Natural killer cell (primary cell): ENCODE data around the gene HAGHL. TPM values are rescaled to one million over a fixed set of nuclear protein-coding genes. Genes with fewer than 3 reads are reported as not detected.

ENCODE experiments used
- ATAC-seq, 3 donors: fragments of 150-1000 bp in 2 of 3; fragments of 200-7000 bp in 1 of 3; cut with Tn5 transposase; 1 replicate in 1 of 3; 2 replicates in 2 of 3; pipeline ENCODE4 v1.10.0; 2021; ENCODE audit warnings: mild to moderate bottlenecking in 2 of 3, moderate library complexity in 2 of 3
- DNase-seq, 2 donors: peaks; one replicate each; pipeline versions ENCODE4 v3.0.0 to v3.0.0-alpha.2; 2013 to 2021; ENCODE audit warnings: mixed read lengths in 1 of 2
- H3K27ac ChIP-seq: one replicate; pipeline ENCODE4 v1.5.1; 2013; ENCODE audit warnings: mild to moderate bottlenecking, low read length
- H3K27me3 ChIP-seq: one replicate; pipeline ENCODE4 v1.6.1; 2013; ENCODE audit warnings: low read length; ENCODE audit not compliant: control insufficient read depth, insufficient read depth
- H3K36me3 ChIP-seq: one replicate; pipeline ENCODE4 v1.6.1; 2013; ENCODE audit warnings: low read length; ENCODE audit not compliant: control insufficient read depth, insufficient read depth
- H3K4me1 ChIP-seq: one replicate; pipeline ENCODE4 v1.6.1; 2013; ENCODE audit warnings: low read length; ENCODE audit not compliant: control insufficient read depth, insufficient read depth
- H3K4me3 ChIP-seq: one replicate; pipeline ENCODE4 v1.5.1; 2013; ENCODE audit warnings: low read length
- H3K9me3 ChIP-seq: one replicate; pipeline ENCODE4 v1.6.1; 2013; ENCODE audit warnings: low read length; ENCODE audit not compliant: control insufficient read depth, insufficient read depth
- H3K27ac Mint-ChIP-seq, 2 donors: one replicate each; pipeline ENCODE4 v1.8.0; 2022; ENCODE audit warnings: mild to moderate bottlenecking in 2 of 2, mixed read lengths in 2 of 2, moderate library complexity in 1 of 2
- H3K27me3 Mint-ChIP-seq, 2 donors: one replicate each; pipeline ENCODE4 v1.8.0; 2022; ENCODE audit warnings: low read depth in 2 of 2, mixed read lengths in 2 of 2
- H3K36me3 Mint-ChIP-seq: one replicate; pipeline ENCODE4 v1.8.0; 2022; ENCODE audit warnings: mixed read lengths
- H3K4me1 Mint-ChIP-seq, 2 donors: one replicate each; pipeline ENCODE4 v1.8.0; 2022; ENCODE audit warnings: mixed read lengths in 2 of 2
- H3K4me3 Mint-ChIP-seq: one replicate; pipeline ENCODE4 v1.8.0; 2022; ENCODE audit warnings: mild to moderate bottlenecking, moderate library complexity, mixed read lengths
- H3K9me3 Mint-ChIP-seq, 2 donors: one replicate each; pipeline ENCODE4 v1.8.0; 2022; ENCODE audit warnings: mixed read lengths in 2 of 2
- WGBS: methylation state at CpG from one replicate; pipeline ENCODE4 v1.1.7; 2013; ENCODE audit warnings: missing lambda C conversion rate; ENCODE audit not compliant: insufficient coverage; 5-methylcytosine and 5-hydroxymethylcytosine counted together
- intact Hi-C: fragments of 100-400 bp; cut with micrococcal nuclease; formaldehyde crosslinking; loops from one replicate; pipeline ENCODE4 v1.14.2; 2022
- total RNA-seq, 4 donors: library from RNA; stranded (reverse); fragments of 120-200 nt in 1 of 4; gene quantifications; one replicate each; pipeline versions ENCODE4 v1.2.3 to v1.2.4, GENCODE V29; 2013 to 2022
- TF ChIP-seq, protein P1 (sequence below): fragments of 200-600 bp; IDR thresholded peaks from one replicate; pipeline ENCODE4 v1.8.0; 2022; ENCODE audit warnings: antibody characterized with exemption

The HAGHL gene
- total RNA-seq, 3 donors from 2014 or later (not counting 1 experiment from before 2014, with no cell fraction given), result 13.5 to 21.5 (median 15.7) TPM

DNA sequence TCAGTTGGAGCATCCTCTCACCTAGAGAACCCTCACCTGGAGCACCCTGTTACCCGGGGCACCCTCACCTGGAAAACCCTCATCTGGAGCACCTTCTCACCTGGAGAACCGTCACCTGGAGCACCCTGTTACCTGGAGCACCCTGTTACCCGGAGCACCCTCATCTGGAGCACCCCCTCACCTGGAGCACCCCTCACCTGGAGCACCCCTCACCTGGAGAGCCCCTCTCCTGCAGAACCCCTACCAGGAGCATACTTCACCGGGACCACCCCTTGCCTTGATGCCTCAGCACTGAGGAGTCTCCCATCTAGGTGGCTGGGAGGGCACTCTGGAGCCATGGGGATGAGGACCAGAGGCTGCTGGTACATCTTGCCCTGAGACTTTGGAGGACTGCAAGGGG is 17.9 kb upstream of the HAGHL start:
- H3K27me3 Mint-ChIP-seq, result peaks cover 8 to 12% of the 10 kb centered on the region in 2 donors
- peaks cover 32% of the 10 kb centered on the region for H3K27me3 ChIP-seq

DNA sequence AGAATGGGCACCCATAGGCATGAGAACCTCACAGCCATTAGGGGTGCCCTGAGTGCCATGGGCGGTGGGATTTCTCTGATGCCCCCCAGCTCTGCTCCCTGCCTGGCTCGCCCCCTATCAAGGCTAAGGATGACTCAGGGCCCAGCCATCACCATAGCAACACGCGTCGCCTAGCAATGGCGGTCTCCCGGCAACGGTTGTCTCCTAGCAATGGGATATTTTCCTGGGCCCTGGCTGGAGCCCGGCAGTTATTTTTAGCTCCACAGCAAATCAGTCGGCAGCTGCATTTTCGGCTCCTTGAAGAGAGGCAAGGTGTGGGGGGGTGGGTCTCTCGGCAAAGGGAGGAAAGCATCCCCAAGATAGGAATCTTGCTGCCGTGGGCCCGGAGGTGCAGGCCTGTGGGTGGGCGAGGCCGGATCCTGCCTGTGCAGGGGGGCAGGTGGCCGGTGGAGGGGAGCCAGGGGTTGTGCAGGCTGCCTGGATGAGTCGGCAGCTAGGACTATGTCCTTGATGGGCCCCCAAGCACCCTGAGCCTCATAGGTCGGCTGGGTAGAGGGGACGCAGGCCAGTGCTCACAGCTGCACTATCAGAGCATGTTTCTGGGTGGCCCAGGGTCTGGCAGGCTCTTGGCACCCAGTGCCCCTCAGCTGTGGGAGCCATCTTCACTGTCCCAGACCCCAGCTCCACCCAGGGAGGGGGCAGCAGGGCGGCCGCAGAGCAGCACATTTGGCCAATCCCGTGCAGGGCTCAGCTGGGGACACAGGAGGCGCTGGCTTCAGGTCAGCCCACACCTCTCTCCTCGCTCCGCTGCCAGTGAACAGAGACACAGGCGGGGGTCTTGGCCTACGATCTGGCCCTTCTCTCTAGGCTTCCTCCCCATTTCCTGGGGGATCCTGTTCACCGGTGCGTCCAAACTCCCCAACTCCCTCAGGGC is 17.1 kb upstream of the HAGHL start:
- Mint-ChIP-seq H3K27me3 (peaks cover 8 to 17% of the 10 kb centered on the region in 2 donors), H3K36me3 (no peaks in the 10 kb centered on the region), H3K9me3 (no peaks in the 10 kb centered on the region), H3K4me1 (no peaks in the 10 kb centered on the region), H3K4me3 (no peak overlapping the region), H3K27ac (no peak overlapping the region)
- intact Hi-C loops, result loop anchor here (2.0 to 10.0 kb wide), 2 partner anchors 75 to 345 kb away; no protein-coding TSS in a partner anchor
- ATAC-seq (no peak), DNase-seq (no peak)
- no peak overlapping the region for H3K4me3 ChIP-seq
- TF ChIP-seq, protein P1, sequence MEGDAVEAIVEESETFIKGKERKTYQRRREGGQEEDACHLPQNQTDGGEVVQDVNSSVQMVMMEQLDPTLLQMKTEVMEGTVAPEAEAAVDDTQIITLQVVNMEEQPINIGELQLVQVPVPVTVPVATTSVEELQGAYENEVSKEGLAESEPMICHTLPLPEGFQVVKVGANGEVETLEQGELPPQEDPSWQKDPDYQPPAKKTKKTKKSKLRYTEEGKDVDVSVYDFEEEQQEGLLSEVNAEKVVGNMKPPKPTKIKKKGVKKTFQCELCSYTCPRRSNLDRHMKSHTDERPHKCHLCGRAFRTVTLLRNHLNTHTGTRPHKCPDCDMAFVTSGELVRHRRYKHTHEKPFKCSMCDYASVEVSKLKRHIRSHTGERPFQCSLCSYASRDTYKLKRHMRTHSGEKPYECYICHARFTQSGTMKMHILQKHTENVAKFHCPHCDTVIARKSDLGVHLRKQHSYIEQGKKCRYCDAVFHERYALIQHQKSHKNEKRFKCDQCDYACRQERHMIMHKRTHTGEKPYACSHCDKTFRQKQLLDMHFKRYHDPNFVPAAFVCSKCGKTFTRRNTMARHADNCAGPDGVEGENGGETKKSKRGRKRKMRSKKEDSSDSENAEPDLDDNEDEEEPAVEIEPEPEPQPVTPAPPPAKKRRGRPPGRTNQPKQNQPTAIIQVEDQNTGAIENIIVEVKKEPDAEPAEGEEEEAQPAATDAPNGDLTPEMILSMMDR, result no peak
- no peaks in the 10 kb centered on the region for H3K36me3 ChIP-seq
- WGBS, result 40% methylated on average over 30 of the region's 30 CpGs
- H3K27ac ChIP-seq, result no peak overlapping the region
- H3K9me3 ChIP-seq, result no peaks in the 10 kb centered on the region
- H3K27me3 ChIP-seq, result peaks cover 24% of the 10 kb centered on the region
- peaks cover 13% of the 10 kb centered on the region for H3K4me1 ChIP-seq

More for the DNA sequence above, 17.9 kb upstream of the HAGHL start:
- H3K4me3 Mint-ChIP-seq, result no peak overlapping the region
- no peaks in the 10 kb centered on the region for H3K9me3 Mint-ChIP-seq
- H3K4me1 Mint-ChIP-seq, result no peaks in the 10 kb centered on the region
- DNase-seq, result no peak
- no peaks in the 10 kb centered on the region for H3K36me3 Mint-ChIP-seq
- Histone ChIP-seq H3K9me3 (no peaks in the 10 kb centered on the region), H3K36me3 (no peaks in the 10 kb centered on the region), H3K4me3 (no peak overlapping the region), H3K27ac (no peak overlapping the region), H3K4me1 (peaks cover 6% of the 10 kb centered on the region)
- intact Hi-C loops, result no loop called here
- ATAC-seq, result no peak
- H3K27ac Mint-ChIP-seq, result no peak overlapping the region
- TF ChIP-seq, protein P1, result no peak
- WGBS, result 91% methylated on average over 3 of the region's 4 CpGs

DNA sequence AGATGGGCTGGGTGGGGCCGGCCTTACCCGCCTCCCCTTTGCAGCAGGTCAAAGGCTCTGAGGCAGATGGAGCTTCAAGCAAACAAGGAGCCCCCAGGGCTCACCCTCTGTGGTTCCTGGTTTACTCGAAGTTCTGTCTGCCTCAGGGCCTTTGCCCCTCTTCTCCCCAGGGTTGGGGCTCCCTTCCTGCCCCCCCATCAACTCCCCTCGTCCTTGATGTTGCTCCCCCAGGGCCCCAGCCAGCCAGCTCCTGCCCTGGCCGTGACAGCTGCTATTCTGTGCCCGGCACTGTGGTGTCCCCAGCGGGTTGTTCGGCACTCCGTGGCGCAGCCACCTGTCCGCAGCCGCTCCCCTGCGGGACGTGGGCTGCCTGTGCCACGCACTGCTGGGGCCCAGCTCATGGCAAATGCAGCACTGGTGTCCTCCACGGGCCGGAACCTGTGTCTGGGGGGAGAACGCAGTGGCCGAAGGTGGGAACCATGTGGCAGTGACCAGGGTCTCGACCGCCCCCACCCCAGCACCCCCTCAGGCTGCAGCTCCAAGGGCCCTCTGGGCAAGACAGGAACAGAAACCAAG is 16.3 kb upstream of the HAGHL start:
- H3K4me3 ChIP-seq, result no peak overlapping the region
- TF ChIP-seq, protein P1, result no peak
- ATAC-seq, result no peak
- WGBS, result 69% methylated on average over 21 of the region's 21 CpGs
- Mint-ChIP-seq H3K9me3 (no peaks in the 10 kb centered on the region), H3K36me3 (no peaks in the 10 kb centered on the region), H3K4me3 (no peak overlapping the region), H3K27ac (no peak overlapping the region), H3K27me3 (peaks cover 8 to 17% of the 10 kb centered on the region in 2 donors), H3K4me1 (no peaks in the 10 kb centered on the region)
- H3K27me3 ChIP-seq, result peaks cover 23% of the 10 kb centered on the region
- DNase-seq, result no peak
- H3K36me3 ChIP-seq, result no peaks in the 10 kb centered on the region
- no peak overlapping the region for H3K27ac ChIP-seq
- no peaks in the 10 kb centered on the region for H3K9me3 ChIP-seq
- peaks cover 13% of the 10 kb centered on the region for H3K4me1 ChIP-seq
- intact Hi-C loops, result loop anchor here (2.0 to 10.0 kb wide), 2 partner anchors 74 to 344 kb away; no protein-coding TSS in a partner anchor
